CD14-positive monocyte (primary cell): Measurements from ENCODE around the gene LIPA. TPM values are rescaled to one million over a fixed set of nuclear protein-coding genes. Genes with fewer than 3 reads are reported as not detected.

ENCODE experiments used
- DNase-seq, 3 donors: peaks; one replicate each; pipeline ENCODE4 v3.0.0-alpha.2; 2011 to 2022
- H2AFZ ChIP-seq: 2 replicates; pipeline ENCODE4 v1.6.0; 2012; ENCODE audit warnings: mild to moderate bottlenecking, low read depth, low read length, inconsistent platforms; ENCODE audit not compliant: insufficient read depth, poor library complexity, severe bottlenecking
- H3K27ac ChIP-seq, 2 donors: 1 replicate in 1 of 2; 2 replicates in 1 of 2; pipeline ENCODE4 v1.5.1; 2012 to 2013; ENCODE audit warnings: low read length in 2 of 2, control low read depth in 1 of 2, inconsistent platforms in 1 of 2, low read depth in 1 of 2, mild to moderate bottlenecking in 1 of 2
- H3K27me3 ChIP-seq, 2 donors: one replicate each; pipeline versions ENCODE4 v1.6.0 to v1.6.1; 2011 to 2013; ENCODE audit warnings: low read length in 2 of 2; ENCODE audit not compliant: control insufficient read depth in 2 of 2, insufficient read depth in 2 of 2
- H3K36me3 ChIP-seq, 2 donors: replicated peaks in 1 of 2; 1 replicate in 1 of 2; 2 replicates in 1 of 2; pipeline versions ENCODE4 v1.5.1 to v1.6.1; 2012 to 2013; ENCODE audit warnings: low read length in 2 of 2, control low read depth in 1 of 2, inconsistent platforms in 1 of 2, mild to moderate bottlenecking in 1 of 2; ENCODE audit not compliant: insufficient read depth in 2 of 2, control insufficient read depth in 1 of 2
- H3K4me1 ChIP-seq, 2 donors: 1 replicate in 1 of 2; 2 replicates in 1 of 2; pipeline versions ENCODE4 v1.5.1 to v1.6.1; 2012 to 2013; ENCODE audit warnings: low read length in 2 of 2, control low read depth in 1 of 2, inconsistent platforms in 1 of 2, mild to moderate bottlenecking in 1 of 2, moderate library complexity in 1 of 2; ENCODE audit not compliant: insufficient read depth in 2 of 2, control insufficient read depth in 1 of 2
- H3K4me2 ChIP-seq: replicated peaks from 2 replicates; pipeline ENCODE3; 2012; ENCODE audit warnings: low read length, moderate library complexity, mild to moderate bottlenecking; ENCODE audit not compliant: poor library complexity, severe bottlenecking; ENCODE audit errors: extremely low read depth
- H3K4me3 ChIP-seq, 3 experiments: fragments of 200-600 bp in 1 of 3; sonication (generic) in 1 of 3; replicated peaks in 1 of 3; 1 replicate in 2 of 3; 2 replicates in 1 of 3; pipeline ENCODE4 v1.5.1; 2011 to 2013; ENCODE audit warnings: low read length in 3 of 3, mild to moderate bottlenecking in 3 of 3, control low read depth in 2 of 3, low read depth in 2 of 3, inconsistent platforms in 1 of 3, moderate library complexity in 1 of 3
- H3K79me2 ChIP-seq: 2 replicates; pipeline ENCODE4 v1.6.0; 2012; ENCODE audit warnings: mild to moderate bottlenecking, control low read depth, inconsistent platforms, low read length, moderate library complexity; ENCODE audit not compliant: insufficient read depth
- H3K9ac ChIP-seq: 2 replicates; pipeline ENCODE4 v1.6.0; 2017; ENCODE audit warnings: low read length, mild to moderate bottlenecking; ENCODE audit not compliant: insufficient read depth, poor library complexity, severe bottlenecking
- H3K9me3 ChIP-seq, 2 donors: replicated peaks in 1 of 2; 1 replicate in 1 of 2; 2 replicates in 1 of 2; pipeline versions ENCODE4 v1.5.1 to v1.6.1; 2012 to 2013; ENCODE audit warnings: low read length in 2 of 2, control low read depth in 1 of 2; ENCODE audit not compliant: control insufficient read depth in 1 of 2, insufficient read depth in 1 of 2
- H4K20me1 ChIP-seq: 2 replicates; pipeline ENCODE4 v1.6.0; 2012; ENCODE audit warnings: mild to moderate bottlenecking, low read length, control low read depth, moderate library complexity; ENCODE audit not compliant: insufficient read depth
- H3K27ac Mint-ChIP-seq, 7 donors: one replicate each; pipeline ENCODE4 v1.8.0; 2020; ENCODE audit warnings: mild to moderate bottlenecking in 7 of 7, mixed read lengths in 7 of 7, moderate library complexity in 6 of 7, inconsistent platforms in 2 of 7
- H3K27me3 Mint-ChIP-seq, 3 donors: one replicate each; pipeline ENCODE4 v1.8.0; 2021 to 2022; ENCODE audit warnings: low read depth in 3 of 3, mild to moderate bottlenecking in 3 of 3, mixed read lengths in 3 of 3, moderate library complexity in 3 of 3, inconsistent platforms in 1 of 3
- H3K36me3 Mint-ChIP-seq, 2 donors: one replicate each; pipeline ENCODE4 v1.8.0; 2020; ENCODE audit warnings: mixed read lengths in 2 of 2, inconsistent platforms in 1 of 2, mild to moderate bottlenecking in 1 of 2
- H3K4me1 Mint-ChIP-seq: one replicate; pipeline ENCODE4 v1.8.0; 2020; ENCODE audit warnings: mild to moderate bottlenecking, mixed read lengths
- H3K4me3 Mint-ChIP-seq, 2 donors: one replicate each; pipeline ENCODE4 v1.8.0; 2020; ENCODE audit warnings: mild to moderate bottlenecking in 2 of 2, mixed read lengths in 2 of 2, moderate library complexity in 1 of 2
- H3K9me3 Mint-ChIP-seq, 7 donors: one replicate each; pipeline ENCODE4 v1.8.0; 2020 to 2022; ENCODE audit warnings: mixed read lengths in 7 of 7, mild to moderate bottlenecking in 6 of 7, moderate library complexity in 6 of 7, inconsistent platforms in 2 of 7
- WGBS: methylation state at CpG from one replicate; pipeline ENCODE4 v1.1.5; 2013; ENCODE audit warnings: missing lambda C conversion rate; ENCODE audit not compliant: insufficient coverage; 5-methylcytosine and 5-hydroxymethylcytosine counted together
- intact Hi-C, 2 donors: fragments of 100-400 bp; cut with micrococcal nuclease; formaldehyde crosslinking; loops; one replicate each; pipeline versions ENCODE4 v1.15.0 to v1.15.1; 2023
- polyA plus RNA-seq, 3 donors: library from polyadenylated mRNA; depleted of rRNA in 1 of 3; unstranded in 2 of 3; stranded (reverse) in 1 of 3; fragments of 300-500 nt in 2 of 3; fragments of >200 nt in 1 of 3; fragmentation: Illumina TruSeq in 2 of 3; gene quantifications; 1 replicate in 2 of 3; 2 replicates in 1 of 3; pipeline ENCODE4 v1.2.3, GENCODE V29; 2012 to 2021
- TF ChIP-seq, protein P1 (sequence below): fragments of 200-600 bp; IDR thresholded peaks from one replicate; pipeline ENCODE4 v1.8.0; 2022; ENCODE audit warnings: antibody characterized with exemption, mild to moderate bottlenecking

The LIPA gene
- polyA plus RNA-seq, 3 donors = 37.4 to 353 (median 289) TPM

DNA sequence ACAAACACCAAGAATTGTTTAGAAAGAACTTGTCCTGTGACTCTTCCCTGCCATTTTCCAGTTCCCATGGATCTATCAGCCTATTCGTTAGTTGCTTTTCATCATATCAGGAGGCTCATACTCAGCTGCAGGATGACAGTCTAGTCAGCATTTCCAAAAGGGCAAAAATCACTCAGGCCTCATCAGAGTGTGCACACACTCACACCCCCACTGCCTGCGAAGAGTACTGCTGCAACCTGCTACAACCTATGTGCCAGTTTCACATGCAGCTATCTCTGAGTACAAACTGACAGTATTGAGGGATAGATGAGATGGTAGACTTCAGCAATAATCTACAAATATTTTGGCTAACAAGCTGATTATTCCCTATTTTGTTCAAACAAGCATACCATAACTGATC, 68.7 kb downstream of the LIPA start:
- Histone ChIP-seq H3K27ac (no peak overlapping the region), H3K27me3 (no peaks in the 10 kb centered on the region), H3K9me3 (no peaks in the 10 kb centered on the region), H3K4me1 (no peaks in the 10 kb centered on the region), H3K4me2 (no peak overlapping the region), H3K4me3 (no peak overlapping the region), H2AFZ (no peak overlapping the region), H3K36me3 (no peaks in the 10 kb centered on the region), H3K9ac (no peak overlapping the region), H3K79me2 (no peaks in the 10 kb centered on the region), H4K20me1 (no peaks in the 10 kb centered on the region)
- WGBS = 90% methylated on average over 1 of the region's 2 CpGs
- peaks cover 0 to 6% (median 2%) of the 10 kb centered on the region in 3 donors for H3K27me3 Mint-ChIP-seq
- H3K27ac Mint-ChIP-seq = no peak overlapping the region
- peaks cover 5% of the 10 kb centered on the region for H3K4me1 Mint-ChIP-seq
- intact Hi-C loops = no loop called here
- peaks cover 0 to 4% (median 2%) of the 10 kb centered on the region in 7 donors for H3K9me3 Mint-ChIP-seq
- TF ChIP-seq, protein P1, sequence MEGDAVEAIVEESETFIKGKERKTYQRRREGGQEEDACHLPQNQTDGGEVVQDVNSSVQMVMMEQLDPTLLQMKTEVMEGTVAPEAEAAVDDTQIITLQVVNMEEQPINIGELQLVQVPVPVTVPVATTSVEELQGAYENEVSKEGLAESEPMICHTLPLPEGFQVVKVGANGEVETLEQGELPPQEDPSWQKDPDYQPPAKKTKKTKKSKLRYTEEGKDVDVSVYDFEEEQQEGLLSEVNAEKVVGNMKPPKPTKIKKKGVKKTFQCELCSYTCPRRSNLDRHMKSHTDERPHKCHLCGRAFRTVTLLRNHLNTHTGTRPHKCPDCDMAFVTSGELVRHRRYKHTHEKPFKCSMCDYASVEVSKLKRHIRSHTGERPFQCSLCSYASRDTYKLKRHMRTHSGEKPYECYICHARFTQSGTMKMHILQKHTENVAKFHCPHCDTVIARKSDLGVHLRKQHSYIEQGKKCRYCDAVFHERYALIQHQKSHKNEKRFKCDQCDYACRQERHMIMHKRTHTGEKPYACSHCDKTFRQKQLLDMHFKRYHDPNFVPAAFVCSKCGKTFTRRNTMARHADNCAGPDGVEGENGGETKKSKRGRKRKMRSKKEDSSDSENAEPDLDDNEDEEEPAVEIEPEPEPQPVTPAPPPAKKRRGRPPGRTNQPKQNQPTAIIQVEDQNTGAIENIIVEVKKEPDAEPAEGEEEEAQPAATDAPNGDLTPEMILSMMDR = no peak
- DNase-seq = no peak
- no peak overlapping the region for H3K4me3 Mint-ChIP-seq
- H3K36me3 Mint-ChIP-seq = no peaks in the 10 kb centered on the region

DNA sequence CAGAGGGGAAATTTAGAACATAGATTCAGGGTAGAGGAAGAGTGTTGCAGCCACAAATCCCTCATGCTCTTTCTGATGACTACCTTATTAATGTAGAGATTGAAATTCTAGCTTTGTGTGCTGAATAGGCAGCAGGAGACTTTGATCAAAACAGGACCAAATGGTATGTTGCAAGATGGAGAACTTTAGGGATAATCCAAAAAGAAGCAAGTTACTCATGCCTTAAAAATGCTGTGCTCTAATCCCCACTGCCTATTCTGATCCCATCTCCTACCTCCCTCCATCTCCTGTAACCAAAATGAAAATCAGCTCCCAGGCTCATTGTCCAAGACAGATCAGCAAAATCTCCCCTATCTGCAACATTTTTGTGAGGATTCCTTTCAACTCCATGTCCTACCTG, 75.8 kb downstream of the LIPA start:
- Histone ChIP-seq H4K20me1 (no peaks in the 10 kb centered on the region), H3K27ac (no peak overlapping the region), H2AFZ (no peak overlapping the region), H3K4me1 (no peaks in the 10 kb centered on the region), H3K9me3 (no peaks in the 10 kb centered on the region), H3K27me3 (no peaks in the 10 kb centered on the region), H3K36me3 (no peaks in the 10 kb centered on the region), H3K4me3 (no peak overlapping the region), H3K4me2 (no peak overlapping the region), H3K9ac (no peak overlapping the region), H3K79me2 (no peaks in the 10 kb centered on the region)
- intact Hi-C loops = no loop called here
- TF ChIP-seq, protein P1 = no peak
- H3K9me3 Mint-ChIP-seq = peaks cover 0 to 2% (median 0%) of the 10 kb centered on the region in 7 donors
- H3K4me3 Mint-ChIP-seq = no peak overlapping the region
- no peak overlapping the region for H3K27ac Mint-ChIP-seq
- peaks cover 5% of the 10 kb centered on the region for H3K4me1 Mint-ChIP-seq
- no peak for DNase-seq
- H3K27me3 Mint-ChIP-seq = peaks cover 0 to 3% (median 0%) of the 10 kb centered on the region in 3 donors
- no peaks in the 10 kb centered on the region for H3K36me3 Mint-ChIP-seq
